Spleen (tissue), 13 donors: ENCODE results near the gene TMEM139. TPM values are rescaled to one million over a fixed set of nuclear protein-coding genes. Genes with fewer than 3 reads are reported as not detected.

Experiments
- DNase-seq: peaks from one replicate; pipeline ENCODE4 v3.0.0-alpha.2; 2020
- H3K27ac ChIP-seq, 8 donors: fragments of 200-600 bp; sonication (generic) in 7 of 8; 1 replicate in 4 of 8; 2 replicates in 4 of 8; pipeline versions ENCODE4 v1.5.0 to v1.8.0; 2016 to 2021; ENCODE audit warnings: inconsistent platforms in 4 of 8, mild to moderate bottlenecking in 4 of 8, moderate library complexity in 1 of 8
- H3K27me3 ChIP-seq, 7 donors: fragments of 200-600 bp; sonication (generic) in 6 of 7; replicated peaks in 1 of 7; 1 replicate in 4 of 7; 2 replicates in 3 of 7; pipeline versions ENCODE4 v1.5.0 to v1.8.0; 2016 to 2021; ENCODE audit warnings: inconsistent platforms in 3 of 7, mild to moderate bottlenecking in 1 of 7
- H3K36me3 ChIP-seq, 6 donors: fragments of 200-600 bp; sonication (generic) in 5 of 6; 1 replicate in 4 of 6; 2 replicates in 2 of 6; pipeline versions ENCODE4 v1.5.0 to v1.8.0; 2016 to 2021; ENCODE audit warnings: inconsistent platforms in 2 of 6
- H3K4me1 ChIP-seq, 6 donors: fragments of 200-600 bp; sonication (generic) in 5 of 6; 1 replicate in 3 of 6; 2 replicates in 3 of 6; pipeline versions ENCODE4 v1.5.0 to v1.8.0; 2016 to 2021; ENCODE audit warnings: inconsistent platforms in 3 of 6
- H3K4me3 ChIP-seq, 8 donors: fragments of 200-600 bp; sonication (generic) in 7 of 8; 1 replicate in 4 of 8; 2 replicates in 4 of 8; pipeline versions ENCODE4 v1.5.0 to v1.8.0; 2016 to 2021; ENCODE audit warnings: inconsistent platforms in 4 of 8, mild to moderate bottlenecking in 4 of 8, moderate library complexity in 2 of 8
- H3K9me3 ChIP-seq, 8 donors: fragments of 200-600 bp; sonication (generic) in 7 of 8; 1 replicate in 4 of 8; 2 replicates in 4 of 8; pipeline versions ENCODE4 v1.5.0 to v1.8.0; 2016 to 2021; ENCODE audit warnings: inconsistent platforms in 4 of 8
- POLR2A ChIP-seq, 3 donors: fragments of 450-650 bp; IDR thresholded peaks; one replicate each; pipeline ENCODE4 v1.5.1; 2017; ENCODE audit warnings: antibody characterized with exemption in 3 of 3, mild to moderate bottlenecking in 1 of 3
- POLR2AphosphoS5 ChIP-seq, 3 donors: sonication (generic); formaldehyde crosslinking; IDR thresholded peaks; one replicate each; pipeline ENCODE4 v1.5.1; 2017; ENCODE audit warnings: antibody characterized with exemption in 3 of 3
- WGBS, 5 donors: extraction: QIAGEN DNeasy Blood & Tissue Kit in 3 of 5; methylation state at CpG; one replicate each; pipeline versions ENCODE4 v1.1.5 to v1.1.7; 2013 to 2018; 5-methylcytosine and 5-hydroxymethylcytosine counted together
- intact Hi-C: fragments of 100-400 bp; cut with DNase I; formaldehyde crosslinking; loops from one replicate; pipeline ENCODE4 v1.15.0; 2023; ENCODE audit warnings: low total_unique reads
- long read RNA-seq, 2 donors: transcript quantifications; one replicate each; lab custom pipeline, GENCODE V29; 2026
- polyA plus RNA-seq, 3 donors: library from polyadenylated mRNA; stranded (reverse); fragments of 200-250 nt; gene quantifications; one replicate each; pipeline ENCODE4 v1.2.1, GENCODE V29; 2013
- total RNA-seq, 7 donors: library from RNA; depleted of rRNA in 3 of 7; stranded (reverse); fragments of >200 nt in 3 of 7; fragmentation: NEBNext Ultra II Directional in 4 of 7; extraction: Animal tissue kit (Norgen Biotek cat#: 25700) in 4 of 7; gene quantifications; one replicate each; pipeline versions ENCODE4 v1.1.0 to v1.2.1, GENCODE V29; 2016 to 2021
- TF ChIP-seq, protein P1 (sequence below), 11 experiments: fragments of 200-600 bp in 7 of 11; fragments of 450-650 bp in 4 of 11; sonication (generic) in 4 of 11; IDR thresholded peaks in 8 of 11; conservative IDR thresholded peaks in 3 of 11; 1 replicate in 7 of 11; 2 replicates in 4 of 11; pipeline versions ENCODE4 v1.4.0 to v1.8.0; 2016 to 2021; ENCODE audit warnings: antibody characterized with exemption in 11 of 11, inconsistent platforms in 4 of 11, mild to moderate bottlenecking in 1 of 11
- donor health status: healthy with polysubstance abuse.
- donor health status: DM: no; HTN: no; CAD: no; lungs with moderate emphysema.
- donor health status: DM: no; HTN: no; CAD: no.
- donor health status: Bipolar disorder and iron deficiency.
- donor health status: healthy.
- donor health status: DM: no; HTN: no; CAD: no.
- donor health status: DM: yes; HTN: yes; CAD: no.

TMEM139 gene
- total RNA-seq, result 1 to 10 TPM in 4 of 7 donors, under 1 TPM in 3; 0.60 to 2.0 (median 1.2) TPM
- polyA plus RNA-seq, result 1 to 10 TPM in 1 of 3 donors, under 1 TPM in 2; 0.52 to 2.3 (median 0.70) TPM
- long read RNA-seq, donor 1, result 0 reads
- long read RNA-seq, donor 2, partial matches to known transcripts, result 0 of 1 reads
- long read RNA-seq, donor 2, other reads (novel, unspliced or antisense), result 0 of 1 reads

DNA sequence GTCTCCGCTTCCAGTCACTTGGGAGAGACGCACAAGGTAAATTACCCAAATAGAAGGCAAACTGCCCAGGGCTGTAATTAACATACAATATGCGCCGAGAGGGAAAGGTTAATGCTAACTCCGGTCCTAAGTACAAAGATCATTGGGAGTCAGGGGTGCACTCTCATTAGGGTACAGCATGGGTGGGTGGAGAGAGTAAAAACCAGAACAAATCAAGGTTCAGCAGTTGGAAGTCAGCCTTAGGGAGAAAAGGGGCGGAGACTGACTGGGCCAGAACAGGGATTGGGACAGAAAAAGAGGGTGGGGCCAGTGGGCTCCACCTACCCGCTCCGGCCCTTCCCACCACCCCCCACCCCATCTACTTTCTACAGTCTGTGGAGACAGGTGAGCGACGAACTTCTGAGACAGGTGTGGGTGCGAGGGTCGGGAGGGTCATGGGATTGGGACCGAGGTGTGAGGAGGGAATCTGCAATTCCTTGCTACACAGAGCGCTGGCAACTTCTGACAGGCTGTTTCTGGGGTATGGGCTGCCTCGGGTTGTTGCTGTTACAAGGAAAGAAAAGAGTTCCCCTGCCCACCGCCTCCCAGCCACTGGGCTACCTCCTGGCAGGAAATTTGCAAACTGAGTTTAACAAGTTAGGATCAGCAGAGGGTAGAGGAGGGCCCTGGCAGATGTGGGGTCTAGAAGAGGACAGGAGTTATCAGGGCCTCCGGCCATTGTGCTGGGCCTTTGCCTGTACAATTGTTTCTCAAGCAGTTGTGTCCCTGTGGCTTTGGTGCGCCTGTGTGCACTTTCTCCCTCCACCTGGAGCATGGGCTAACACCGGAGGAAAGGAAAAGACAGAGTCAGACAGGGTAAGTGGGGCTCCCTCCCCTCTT, at the start of gene TMEM139:
Gene TMEM139, plus strand, starts transcription at position 368 of the 879 bp plus-strand sequence. CDS start 1,000 bp downstream, outside the sequence.
- TF ChIP-seq POLR2AphosphoS5 (IDR thresholded peaks at IDR 0.05) (no peak), POLR2A (IDR thresholded peaks at IDR 0.05) (no peak)
- TF ChIP-seq, protein P1, sequence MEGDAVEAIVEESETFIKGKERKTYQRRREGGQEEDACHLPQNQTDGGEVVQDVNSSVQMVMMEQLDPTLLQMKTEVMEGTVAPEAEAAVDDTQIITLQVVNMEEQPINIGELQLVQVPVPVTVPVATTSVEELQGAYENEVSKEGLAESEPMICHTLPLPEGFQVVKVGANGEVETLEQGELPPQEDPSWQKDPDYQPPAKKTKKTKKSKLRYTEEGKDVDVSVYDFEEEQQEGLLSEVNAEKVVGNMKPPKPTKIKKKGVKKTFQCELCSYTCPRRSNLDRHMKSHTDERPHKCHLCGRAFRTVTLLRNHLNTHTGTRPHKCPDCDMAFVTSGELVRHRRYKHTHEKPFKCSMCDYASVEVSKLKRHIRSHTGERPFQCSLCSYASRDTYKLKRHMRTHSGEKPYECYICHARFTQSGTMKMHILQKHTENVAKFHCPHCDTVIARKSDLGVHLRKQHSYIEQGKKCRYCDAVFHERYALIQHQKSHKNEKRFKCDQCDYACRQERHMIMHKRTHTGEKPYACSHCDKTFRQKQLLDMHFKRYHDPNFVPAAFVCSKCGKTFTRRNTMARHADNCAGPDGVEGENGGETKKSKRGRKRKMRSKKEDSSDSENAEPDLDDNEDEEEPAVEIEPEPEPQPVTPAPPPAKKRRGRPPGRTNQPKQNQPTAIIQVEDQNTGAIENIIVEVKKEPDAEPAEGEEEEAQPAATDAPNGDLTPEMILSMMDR (IDR thresholded peaks at IDR 0.05 in 8 of 11, conservative IDR thresholded peaks at IDR 0.05 in 3 of 11), result no peak
- Histone ChIP-seq H3K27ac (peak within 1 kb of the TSS in 3 of 8 donors; percentile 17 to 38 (median 19)), H3K4me3 (no peak within 1 kb of the TSS), H3K9me3 (no peaks in the 10 kb centered on the region), H3K27me3 (no peaks in the 10 kb centered on the region), H3K4me1 (peaks cover 15 to 45% (median 32%) of the 10 kb centered on the region in 6 donors), H3K36me3 (no peaks in the 10 kb centered on the region)
- intact Hi-C loops, result no loop called here
- WGBS, 5 donors, result 86 to 92% (median 90%) methylated on average over 19 of the region's 19 CpGs
- DNase-seq, result no peak

DNA sequence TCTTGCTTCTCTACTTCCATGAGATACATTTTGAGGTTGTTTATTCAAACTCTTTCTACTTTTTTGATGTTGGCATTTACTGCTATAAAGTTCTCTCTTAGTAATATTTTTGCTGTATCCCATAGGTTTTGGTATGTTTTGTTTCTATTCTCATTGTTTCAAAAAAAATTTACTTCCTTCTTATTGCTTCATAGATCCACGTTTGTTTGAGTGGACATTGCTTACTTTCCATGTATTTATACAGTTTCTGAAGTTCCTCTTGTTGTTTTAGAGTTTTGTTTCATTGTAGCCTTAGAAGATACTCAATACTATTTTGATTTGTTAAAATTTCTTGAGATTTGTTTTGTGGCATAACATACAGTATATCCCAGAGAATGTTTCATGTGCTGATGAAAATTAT, 49.2 kb upstream of the TMEM139 start:
- Histone ChIP-seq H3K27me3 (peaks cover 0 to 6% (median 0%) of the 10 kb centered on the region in 7 donors), H3K36me3 (no peaks in the 10 kb centered on the region), H3K9me3 (peaks cover 0 to 26% (median 21%) of the 10 kb centered on the region in 8 donors), H3K4me3 (no peak overlapping the region), H3K4me1 (peaks cover 0 to 27% (median 4%) of the 10 kb centered on the region in 6 donors), H3K27ac (peak overlapping the region in 2 of 8 donors; percentile 31 to 55)
- no peak for DNase-seq
- intact Hi-C loops, result no loop called here
- 20 to 58% (median 37%) methylated on average over 1 of the region's 1 CpG for WGBS, 5 donors
- TF ChIP-seq POLR2A (IDR thresholded peaks at IDR 0.05) (no peak), POLR2AphosphoS5 (IDR thresholded peaks at IDR 0.05) (no peak)
- TF ChIP-seq, protein P1 (IDR thresholded peaks at IDR 0.05 in 8 of 11, conservative IDR thresholded peaks at IDR 0.05 in 3 of 11), result no peak

GRCh38 chr7:143236408-143236990, 48.3 kb upstream of the TMEM139 start:
- no peak for TF ChIP-seq POLR2AphosphoS5 (IDR thresholded peaks at IDR 0.05)
- TF ChIP-seq, protein P1 (IDR thresholded peaks at IDR 0.05 in 8 of 11, conservative IDR thresholded peaks at IDR 0.05 in 3 of 11), result no peak
- no peak for TF ChIP-seq POLR2A (IDR thresholded peaks at IDR 0.05)
- H3K9me3 ChIP-seq, result peaks cover 0 to 26% (median 21%) of the 10 kb centered on the region in 8 donors
- H3K4me1 ChIP-seq, result peaks cover 0 to 35% (median 10%) of the 10 kb centered on the region in 6 donors
- no peak for DNase-seq
- H3K27ac ChIP-seq, result peak overlapping the region in 1 of 8 donors; percentile 55
- no peak overlapping the region for H3K4me3 ChIP-seq
- 76 to 95% (median 85%) methylated on average over 3 of the region's 3 CpGs for WGBS, 5 donors
- H3K27me3 ChIP-seq, result peaks cover 0 to 6% (median 0%) of the 10 kb centered on the region in 7 donors
- intact Hi-C loops, result no loop called here
- no peaks in the 10 kb centered on the region for H3K36me3 ChIP-seq
